DOHH2 (cell line): ENCODE measurements around the gene FAM83E.

ENCODE experiments used
- CTCF ChIP-seq: fragments of 200-600 bp; sonication (generic); IDR thresholded peaks from one replicate; pipeline ENCODE4 v1.5.1; 2014; ENCODE audit warnings: antibody characterized with exemption, mild to moderate bottlenecking, low read depth, low read length; ENCODE audit not compliant: poor library complexity, severe bottlenecking
- EZH2phosphoT487 ChIP-seq: fragments of 200-600 bp; sonication (generic); IDR thresholded peaks from 2 replicates; pipeline ENCODE4 v1.6.1; 2017; ENCODE audit warnings: borderline replicate concordance, mild to moderate bottlenecking, antibody characterized with exemption, low read length, moderate library complexity, mixed read lengths

- TF ChIP-seq CTCF (no peak), EZH2phosphoT487 (no peak)
These were observed 30.7 kb upstream of the FAM83E start for GRCh38 chr19:48645620-48646000.
